Activated naive CD4-positive, alpha-beta T cell treated with anti-CD3 and anti-CD28 coated beads, Interleukin-2, amount 10 ng/mL, durations not matched to agents 5 hours and 36 hours (primary cell): Measurements from ENCODE around the gene MSANTD1. TPM values are rescaled to one million over a fixed set of nuclear protein-coding genes. Genes with fewer than 3 reads are reported as not detected.

Source experiments
- total RNA-seq, 2 experiments: library from RNA; stranded (reverse); gene quantifications; one replicate each; pipeline ENCODE4 v1.2.3, GENCODE V29; 2021

MSANTD1 gene
- total RNA-seq: 1 to 10 TPM in 1 of 2 experiments, under 1 TPM in 1; 0.93 to 1.1 TPM

GRCh38 chr4:3248811-3249661 lies at the start of gene MSANTD1:
TSS of gene MSANTD1 (plus strand) at chr4:3249159. CDS start at chr4:3249223, 64 bp downstream.

GRCh38 chr4:3292571-3293400 lies 43.8 kb downstream of the MSANTD1 start, which contains the start of gene RGS12:
TSS of gene RGS12 (plus strand) at chr4:3293021. CDS start at chr4:3316171, 23,150 bp downstream.

Other genes starting within 250 kb of the MSANTD1 start
- gene HTT-AS, start 174.6 kb upstream of the MSANTD1 start, total RNA-seq: not detected
- 10 to 100 TPM; 58.8 to 60.0 TPM for gene HTT, start 174.5 kb upstream of the MSANTD1 start, total RNA-seq
- gene RGS12, start 43.9 kb downstream of the MSANTD1 start, total RNA-seq: 10 to 100 TPM in 1 of 2 experiments, 1 to 10 TPM in 1; 9.8 to 11.4 TPM
- not detected for gene HGFAC, start 192.8 kb downstream of the MSANTD1 start, total RNA-seq
- not detected for gene DOK7, start 214.1 kb downstream of the MSANTD1 start, total RNA-seq